B cell (primary cell): Measurements from ENCODE around the gene EFHB. TPM values are rescaled to one million over a fixed set of nuclear protein-coding genes. Genes with fewer than 3 reads are reported as not detected.

Experiments used
- ATAC-seq: fragments of 200-7000 bp; cut with Tn5 transposase; one replicate; pipeline ENCODE4 v1.10.0; 2021; ENCODE audit warnings: low read depth, mild to moderate bottlenecking, moderate number of reproducible peaks, moderate library complexity
- CTCF ChIA-PET: fragments of 350-600 bp; sonication (Branson Sonifier 250); formaldehyde crosslinking; loops from one replicate; lab custom pipeline; 2021; ENCODE audit warnings: antibody characterized with exemption, inconsistent platforms; lab: Charles Lee
- POLR2A ChIA-PET: fragments of 350-600 bp; sonication (Branson Sonifier 250); formaldehyde crosslinking; loops from one replicate; lab custom pipeline; 2021; ENCODE audit warnings: antibody characterized with exemption; lab: Charles Lee
- DNase-seq: peaks from one replicate; pipeline ENCODE4 v3.0.0; 2013
- H2AFZ ChIP-seq: 2 replicates; pipeline ENCODE4 v1.6.1; 2012; ENCODE audit warnings: mild to moderate bottlenecking, low read depth, low read length; ENCODE audit not compliant: insufficient read depth, poor library complexity, severe bottlenecking
- H3K27ac ChIP-seq, 2 donors: 1 replicate in 1 of 2; 2 replicates in 1 of 2; pipeline ENCODE4 v1.5.1; 2012 to 2013; ENCODE audit warnings: low read length in 2 of 2, mild to moderate bottlenecking in 2 of 2, moderate library complexity in 1 of 2
- H3K27me3 ChIP-seq, 4 experiments: fragments of 200-600 bp in 1 of 4; sonication (generic) in 1 of 4; replicated peaks in 1 of 4; 1 replicate in 2 of 4; 2 replicates in 2 of 4; pipeline versions ENCODE4 v1.6.1 to v1.7.0; 2013 to 2016; ENCODE audit warnings: low read length in 3 of 4, mild to moderate bottlenecking in 2 of 4, mixed read lengths in 1 of 4, moderate library complexity in 1 of 4; ENCODE audit not compliant: insufficient read depth in 4 of 4, control insufficient read depth in 3 of 4; ENCODE audit errors: control extremely low read depth in 1 of 4
- H3K36me3 ChIP-seq, 2 experiments: replicated peaks in 1 of 2; 1 replicate in 1 of 2; 2 replicates in 1 of 2; pipeline versions ENCODE4 v1.6.1 to v1.7.1; 2013; ENCODE audit warnings: low read length in 1 of 2; ENCODE audit not compliant: insufficient read depth in 2 of 2, control insufficient read depth in 1 of 2; ENCODE audit errors: control extremely low read depth in 1 of 2, extremely low read depth in 1 of 2
- H3K4me1 ChIP-seq, 2 donors: fragments of 200-600 bp in 1 of 2; sonication (generic) in 1 of 2; 1 replicate in 1 of 2; 2 replicates in 1 of 2; pipeline versions ENCODE4 v1.5.1 to v1.6.1; 2013 to 2017; ENCODE audit warnings: low read length in 2 of 2; ENCODE audit not compliant: control insufficient read depth in 2 of 2, insufficient read depth in 2 of 2
- H3K4me2 ChIP-seq: replicated peaks from 2 replicates; pipeline ENCODE3; 2012; ENCODE audit warnings: mild to moderate bottlenecking, low read depth, low read length; ENCODE audit not compliant: poor library complexity, severe bottlenecking
- H3K4me3 ChIP-seq, 5 experiments: fragments of 200-600 bp in 1 of 5; sonication (generic) in 1 of 5; 1 replicate in 3 of 5; 2 replicates in 2 of 5; pipeline versions ENCODE4 v1.5.1 to v1.7.0; 2011 to 2016; ENCODE audit warnings: low read length in 4 of 5, mild to moderate bottlenecking in 4 of 5, low read depth in 2 of 5, control low read depth in 1 of 5, moderate library complexity in 1 of 5; ENCODE audit not compliant: insufficient read depth in 1 of 5; ENCODE audit errors: control extremely low read depth in 1 of 5, extremely low read depth in 1 of 5
- H3K79me2 ChIP-seq: fragments of 200-600 bp; sonication (generic); one replicate; pipeline ENCODE4 v1.6.0; 2016; ENCODE audit warnings: low read length; ENCODE audit not compliant: control insufficient read depth, insufficient read depth
- H3K9ac ChIP-seq: fragments of 200-600 bp; sonication (generic); 2 replicates; pipeline ENCODE4 v1.6.1; 2017; ENCODE audit warnings: mild to moderate bottlenecking, low read length, moderate library complexity
- H3K9me3 ChIP-seq, 3 donors: one replicate each; pipeline versions ENCODE4 v1.6.1 to v1.7.1; 2013; ENCODE audit warnings: low read length in 2 of 3; ENCODE audit not compliant: control insufficient read depth in 2 of 3, insufficient read depth in 1 of 3; ENCODE audit errors: control extremely low read depth in 1 of 3
- H4K20me1 ChIP-seq: 2 replicates; pipeline ENCODE4 v1.6.0; 2012; ENCODE audit warnings: mild to moderate bottlenecking, low read length; ENCODE audit not compliant: insufficient read depth, control insufficient read depth, poor library complexity, severe bottlenecking
- H3K27ac Mint-ChIP-seq: one replicate; pipeline ENCODE4 v1.8.0; 2021; ENCODE audit warnings: mixed read lengths
- H3K27me3 Mint-ChIP-seq: one replicate; pipeline ENCODE4 v1.8.0; 2021; ENCODE audit warnings: mixed read lengths
- H3K4me1 Mint-ChIP-seq: one replicate; pipeline ENCODE4 v1.8.0; 2021; ENCODE audit warnings: mixed read lengths
- H3K4me3 Mint-ChIP-seq: one replicate; pipeline ENCODE4 v1.8.0; 2021; ENCODE audit warnings: mixed read lengths
- H3K9me3 Mint-ChIP-seq: one replicate; pipeline ENCODE4 v1.8.0; 2022; ENCODE audit warnings: mixed read lengths; ENCODE audit not compliant: insufficient read depth
- EZH2 ChIP-seq: IDR thresholded peaks from 2 replicates; pipeline ENCODE4 v1.6.1; 2012; ENCODE audit warnings: borderline replicate concordance, low read depth, mild to moderate bottlenecking, moderate library complexity, low read length; ENCODE audit not compliant: insufficient read depth, poor library complexity, severe bottlenecking
- WGBS: methylation state at CpG from one replicate; pipeline ENCODE4 v1.1.5; 2013; ENCODE audit warnings: missing lambda C conversion rate; ENCODE audit not compliant: insufficient coverage; 5-methylcytosine and 5-hydroxymethylcytosine counted together
- intact Hi-C: fragments of 100-400 bp; cut with micrococcal nuclease; formaldehyde crosslinking; loops from one replicate; pipeline ENCODE4 v1.10.0; 2022
- polyA plus RNA-seq: library from polyadenylated mRNA; depleted of rRNA; stranded (reverse); fragments of >200 nt; gene quantifications from 2 replicates; pipeline ENCODE4 v1.2.3, GENCODE V29; 2012
- total RNA-seq, 2 donors: library from RNA; stranded (reverse); fragments of 120-200 nt in 1 of 2; gene quantifications; 1 replicate in 1 of 2; 2 replicates in 1 of 2; pipeline versions ENCODE4 v1.2.3 to v1.2.4, GENCODE V29; 2013 to 2022
- TF ChIP-seq, protein P1 (sequence below): fragments of 200-600 bp; IDR thresholded peaks from one replicate; pipeline ENCODE4 v1.8.0; 2022; ENCODE audit warnings: antibody characterized with exemption, mild to moderate bottlenecking

EFHB gene
- total and polyA plus RNA-seq, 2 donors (not counting 1 experiment from before 2014, with no cell fraction given) = 0.74 to 1.3 TPM

- peaks cover 49% of the 10 kb centered on the region for H3K4me1 Mint-ChIP-seq
- CTCF ChIA-PET = interaction anchor here (0.8 to 1.0 kb wide), 2 partner anchors 16 to 95 kb away, joined by 3 read pairs; no protein-coding TSS in a partner anchor
- Histone ChIP-seq H3K9ac (peak overlapping the region; percentile 93), H4K20me1 (peaks cover 17% of the 10 kb centered on the region), H3K79me2 (peaks cover 82% of the 10 kb centered on the region), H3K36me3 (peaks cover 3 to 23% of the 10 kb centered on the region in 2 experiments), H3K4me3 (peak overlapping the region; percentile 71 to 95 (median 87)), H3K9me3 (peaks cover 0 to 4% (median 0%) of the 10 kb centered on the region in 3 donors), H3K27me3 (no peaks in the 10 kb centered on the region), H3K27ac (peak overlapping the region; percentile 96 to 98), H2AFZ (peak overlapping the region; percentile 95), H3K4me2 (peak overlapping the region; percentile 77), H3K4me1 (peaks cover 18 to 22% of the 10 kb centered on the region in 2 donors)
- H3K4me3 Mint-ChIP-seq = peak overlapping the region; percentile 93
- no peaks in the 10 kb centered on the region for H3K9me3 Mint-ChIP-seq
- H3K27ac Mint-ChIP-seq = peak overlapping the region; percentile 97
- POLR2A ChIA-PET = interaction anchor here (1.8 kb wide), 1 partner anchor 92 kb away, joined by 7 read pairs; the partner anchor contains the start of gene KAT2B
- WGBS = no CpG with 5 or more reads among the region's 2 CpGs
- TF ChIP-seq, protein P1, sequence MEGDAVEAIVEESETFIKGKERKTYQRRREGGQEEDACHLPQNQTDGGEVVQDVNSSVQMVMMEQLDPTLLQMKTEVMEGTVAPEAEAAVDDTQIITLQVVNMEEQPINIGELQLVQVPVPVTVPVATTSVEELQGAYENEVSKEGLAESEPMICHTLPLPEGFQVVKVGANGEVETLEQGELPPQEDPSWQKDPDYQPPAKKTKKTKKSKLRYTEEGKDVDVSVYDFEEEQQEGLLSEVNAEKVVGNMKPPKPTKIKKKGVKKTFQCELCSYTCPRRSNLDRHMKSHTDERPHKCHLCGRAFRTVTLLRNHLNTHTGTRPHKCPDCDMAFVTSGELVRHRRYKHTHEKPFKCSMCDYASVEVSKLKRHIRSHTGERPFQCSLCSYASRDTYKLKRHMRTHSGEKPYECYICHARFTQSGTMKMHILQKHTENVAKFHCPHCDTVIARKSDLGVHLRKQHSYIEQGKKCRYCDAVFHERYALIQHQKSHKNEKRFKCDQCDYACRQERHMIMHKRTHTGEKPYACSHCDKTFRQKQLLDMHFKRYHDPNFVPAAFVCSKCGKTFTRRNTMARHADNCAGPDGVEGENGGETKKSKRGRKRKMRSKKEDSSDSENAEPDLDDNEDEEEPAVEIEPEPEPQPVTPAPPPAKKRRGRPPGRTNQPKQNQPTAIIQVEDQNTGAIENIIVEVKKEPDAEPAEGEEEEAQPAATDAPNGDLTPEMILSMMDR = no peak
- TF ChIP-seq EZH2 = no peak
- intact Hi-C loops = loop anchor here (5.0 to 10.0 kb wide), 3 partner anchors 601 to 1523 kb away; partner anchors contain the start of gene SATB1
- ATAC-seq = no peak
- no peak for DNase-seq
- no peaks in the 10 kb centered on the region for H3K27me3 Mint-ChIP-seq
Measured at GRCh38 chr3:19948226-19948591, 14.2 kb upstream of the EFHB start.

DNA sequence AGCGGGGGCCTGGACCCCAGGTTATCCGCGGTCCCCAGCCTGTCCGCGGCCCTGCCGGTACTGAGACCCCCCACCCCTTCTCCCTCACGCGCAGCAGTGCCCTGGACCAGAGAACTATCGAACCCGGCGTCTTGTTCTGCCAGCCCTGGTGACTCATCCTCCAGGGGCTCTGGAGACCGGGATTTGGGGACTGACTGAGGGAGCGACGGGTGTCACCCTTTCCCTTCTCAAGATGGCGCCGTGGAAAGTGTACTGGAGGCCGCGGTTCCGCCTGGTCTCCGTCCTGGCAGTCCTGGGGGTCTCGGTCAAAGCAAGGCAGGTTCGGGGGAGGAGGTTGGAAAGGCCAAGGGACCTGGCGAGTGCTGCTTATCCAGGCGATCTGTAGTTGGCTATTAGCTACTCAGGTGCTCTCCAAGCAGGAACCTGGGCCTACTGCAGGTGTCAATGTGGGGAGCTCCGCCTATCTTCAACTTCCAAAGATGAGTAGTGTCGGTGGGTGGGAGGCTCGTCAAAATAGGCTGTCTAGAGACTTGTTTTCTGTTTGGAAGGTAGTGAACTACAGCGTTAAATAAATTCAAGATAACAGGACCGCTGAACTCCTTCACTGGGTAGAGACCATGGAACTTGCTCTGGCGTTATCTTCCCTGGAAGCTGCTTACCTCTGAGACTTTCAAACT lies 13.7 kb upstream of the EFHB start:
- ChIA-PET CTCF (interaction anchor here (0.8 to 1.0 kb wide), 2 partner anchors 16 to 95 kb away, joined by 3 read pairs; no protein-coding TSS in a partner anchor), POLR2A (interaction anchor here (1.8 kb wide), 1 partner anchor 93 kb away, joined by 7 read pairs; the partner anchor contains the start of gene KAT2B)
- WGBS = 1% methylated on average over 23 of the region's 30 CpGs
- H3K9me3 ChIP-seq = peaks cover 0 to 4% (median 0%) of the 10 kb centered on the region in 3 donors
- peak overlapping the region; percentile 96 to 98 for H3K27ac ChIP-seq
- H3K27me3 Mint-ChIP-seq = no peaks in the 10 kb centered on the region
- peak overlapping the region; percentile 95 for H2AFZ ChIP-seq
- H3K9me3 Mint-ChIP-seq = no peaks in the 10 kb centered on the region
- no peaks in the 10 kb centered on the region for H3K27me3 ChIP-seq
- H4K20me1 ChIP-seq = peaks cover 12% of the 10 kb centered on the region
- H3K4me1 ChIP-seq = peaks cover 18 to 22% of the 10 kb centered on the region in 2 donors
- H3K9ac ChIP-seq = peak overlapping the region; percentile 93
- H3K4me3 Mint-ChIP-seq = peak overlapping the region; percentile 93
- H3K4me3 ChIP-seq = peak overlapping the region; percentile 71 to 95 (median 87)
- DNase-seq (peak; percentile 71), ATAC-seq (no peak)
- TF ChIP-seq, protein P1 = no peak
- no peak for TF ChIP-seq EZH2
- intact Hi-C loops = loop anchor here (1.0 to 10.0 kb wide), 6 partner anchors 92 to 1523 kb away; partner anchors contain the start of genes SATB1 and SGO1
- peak overlapping the region; percentile 97 for H3K27ac Mint-ChIP-seq
- peaks cover 49% of the 10 kb centered on the region for H3K4me1 Mint-ChIP-seq
- H3K4me2 ChIP-seq = peak overlapping the region; percentile 77
- peaks cover 76% of the 10 kb centered on the region for H3K79me2 ChIP-seq
- H3K36me3 ChIP-seq = peaks cover 2 to 18% of the 10 kb centered on the region in 2 experiments
